Keratinocyte (primary cell): ENCODE data around the gene RIGI. TPM values are rescaled to one million over a fixed set of nuclear protein-coding genes. Genes with fewer than 3 reads are reported as not detected.
"Not testable (repeated sequence)": the region's sequence is repeated elsewhere in the genome, so short reads cannot be mapped to it uniquely, and the experiment has no call there.

ENCODE experiments used
- DNase-seq: peaks from one replicate; pipeline ENCODE4 v3.0.0-alpha.2; 2011; ENCODE audit warnings: low read depth, missing footprints, low spot score
- FAIRE-seq: peaks from 2 replicates; lab custom pipeline; 2011; peaks lifted over from hg19 to GRCh38; lab: Jason Lieb, UNC
- H2AFZ ChIP-seq: 2 replicates; pipeline ENCODE4 v1.6.0; 2012; ENCODE audit warnings: low read length, control low read depth, inconsistent platforms; ENCODE audit not compliant: control insufficient read depth
- H3K27ac ChIP-seq: 2 replicates; pipeline ENCODE4 v1.5.1; 2011; ENCODE audit warnings: low read length; ENCODE audit not compliant: control insufficient read depth, insufficient read depth
- H3K27me3 ChIP-seq: 3 replicates; pipeline ENCODE4 v1.6.0; 2011; ENCODE audit warnings: low read length; ENCODE audit not compliant: control insufficient read depth, insufficient read depth; ENCODE audit errors: extremely low read depth
- H3K36me3 ChIP-seq, 2 experiments: 2 replicates in 1 of 2; 3 replicates in 1 of 2; pipeline ENCODE4 v1.5.1; 2011; ENCODE audit warnings: low read length in 2 of 2, mild to moderate bottlenecking in 1 of 2; ENCODE audit not compliant: control insufficient read depth in 2 of 2, insufficient read depth in 2 of 2; ENCODE audit errors: extremely low read depth in 1 of 2
- H3K4me1 ChIP-seq: 3 replicates; pipeline ENCODE4 v1.5.1; 2011; ENCODE audit warnings: low read length; ENCODE audit not compliant: control insufficient read depth, insufficient read depth; ENCODE audit errors: extremely low read depth
- H3K4me2 ChIP-seq: 3 replicates; pipeline ENCODE4 v1.6.0; 2011; ENCODE audit warnings: low read depth, low read length; ENCODE audit not compliant: control insufficient read depth, insufficient read depth; ENCODE audit errors: extremely low read depth
- H3K4me3 ChIP-seq, 3 experiments: fragments of 200-600 bp in 1 of 3; sonication (generic) in 1 of 3; 2 replicates in 2 of 3; 3 replicates in 1 of 3; pipeline ENCODE4 v1.5.1; 2011 to 2016; ENCODE audit warnings: low read length in 3 of 3, mild to moderate bottlenecking in 3 of 3, control low read depth in 2 of 3, inconsistent platforms in 1 of 3, low read depth in 1 of 3, mixed read lengths in 1 of 3, mixed run types in 1 of 3, moderate library complexity in 1 of 3; ENCODE audit not compliant: control insufficient read depth in 2 of 3, insufficient read depth in 2 of 3; ENCODE audit errors: extremely low read depth in 1 of 3
- H3K79me2 ChIP-seq: 2 replicates; pipeline ENCODE4 v1.6.0; 2012; ENCODE audit warnings: low read length; ENCODE audit not compliant: control insufficient read depth, insufficient read depth
- H3K9ac ChIP-seq: 3 replicates; pipeline ENCODE4 v1.6.0; 2011; ENCODE audit warnings: low read length; ENCODE audit not compliant: control insufficient read depth, insufficient read depth; ENCODE audit errors: extremely low read depth
- H3K9me1 ChIP-seq: 3 replicates; pipeline ENCODE4 v1.6.0; 2011; ENCODE audit warnings: low read length; ENCODE audit not compliant: control insufficient read depth, insufficient read depth; ENCODE audit errors: extremely low read depth
- H3K9me3 ChIP-seq: 2 replicates; pipeline ENCODE4 v1.5.1; 2012; ENCODE audit warnings: low read depth, low read length; ENCODE audit not compliant: control insufficient read depth
- H4K20me1 ChIP-seq: 3 replicates; pipeline ENCODE4 v1.6.0; 2011; ENCODE audit warnings: low read length; ENCODE audit not compliant: control insufficient read depth, insufficient read depth; ENCODE audit errors: extremely low read depth
- CTCF ChIP-seq, 3 experiments: IDR thresholded peaks in 1 of 3; conservative IDR thresholded peaks in 1 of 3; optimal IDR thresholded peaks in 1 of 3; 2 replicates in 2 of 3; 3 replicates in 1 of 3; pipeline versions ENCODE3 to v1.5.1; 2011; ENCODE audit warnings: low read length in 3 of 3, mild to moderate bottlenecking in 3 of 3, moderate library complexity in 2 of 3, control low read depth in 1 of 3, inconsistent platforms in 1 of 3; ENCODE audit not compliant: insufficient read depth in 2 of 3; ENCODE audit errors: extremely low read depth in 1 of 3
- EZH2 ChIP-seq: IDR thresholded peaks from one replicate; pipeline ENCODE4 v1.6.1; 2012; ENCODE audit warnings: inconsistent platforms, mild to moderate bottlenecking, low read length, moderate library complexity
- dilution Hi-C: fragments of 300-500 bp; cut with MboI; formaldehyde crosslinking; loops from one replicate; pipeline ENCODE4 v1.7.0; 2020; ENCODE audit warnings: low sequenced_read_pairs; ENCODE audit not compliant: extremely low pct_ligation_motif_present
- polyA plus RNA-seq, 5 experiments: library from polyadenylated mRNA; depleted of rRNA in 3 of 5; stranded (reverse) in 3 of 5; stranded (forward) in 1 of 5; unstranded in 1 of 5; fragments of >200 nt; gene quantifications; 1 replicate in 1 of 5; 2 replicates in 3 of 5; 3 replicates in 1 of 5; pipeline versions ENCODE4 v1.2.1 to v1.2.3, GENCODE V29; 2011 to 2012; ENCODE audit warnings: missing spikeins in 2 of 5, low read depth in 1 of 5, low replicate concordance in 1 of 5

RIGI gene
- polyA plus RNA-seq, 1 donor (not counting 4 experiments of a cell fraction or from before 2014, with no cell fraction given) = 31.4 TPM

- H4K20me1 ChIP-seq = peaks cover 3% of the 10 kb centered on the region
- peak overlapping the region; percentile 64 to 97 (median 77) for H3K4me3 ChIP-seq
- H3K4me1 ChIP-seq = peaks cover 12% of the 10 kb centered on the region
- H3K9me1 ChIP-seq = no peaks in the 10 kb centered on the region
- dilution Hi-C loops = loop anchor here (25.0 kb wide), 1 partner anchor 113 kb away; no protein-coding TSS in a partner anchor
- peaks cover 0 to 2% of the 10 kb centered on the region in 2 experiments for H3K36me3 ChIP-seq
- peak overlapping the region; percentile 91 for H3K9ac ChIP-seq
- DNase-seq = no peak
- H3K27ac ChIP-seq = peak overlapping the region; percentile 91
- FAIRE-seq = no peak
- no peaks in the 10 kb centered on the region for H3K27me3 ChIP-seq
- H2AFZ ChIP-seq = no peak overlapping the region
- H3K4me2 ChIP-seq = peak overlapping the region; percentile 94
- H3K79me2 ChIP-seq = peaks cover 68% of the 10 kb centered on the region
- TF ChIP-seq EZH2 (no peak), CTCF (optimal IDR thresholded peaks at IDR 0.05 in 1 of 3, IDR thresholded peaks at IDR 0.05 in 1 of 3, conservative IDR thresholded peaks at IDR 0.05 in 1 of 3; ENCODE audit: extremely low read depth in 1 of 3, insufficient read depth in 2 of 3, low read length in 3 of 3) (peak in 1 of 3 experiments; percentile 18)
- H3K9me3 ChIP-seq = no peaks in the 10 kb centered on the region
Measured at GRCh38 chr9:32550150-32550561, 24.2 kb upstream of the RIGI start.

- H3K36me3 ChIP-seq, dilution Hi-C loops, H3K4me1 ChIP-seq, H4K20me1 ChIP-seq, H3K27ac ChIP-seq, H3K9ac ChIP-seq, H3K9me1 ChIP-seq, H3K9me3 ChIP-seq, H2AFZ ChIP-seq, H3K27me3 ChIP-seq, H3K4me3 ChIP-seq, DNase-seq, FAIRE-seq, H3K4me2 ChIP-seq: not testable (repeated sequence)
- H3K79me2 ChIP-seq = peaks cover 81% of the 10 kb centered on the region
Measured at GRCh38 chr9:32548213-32548612, 22.2 kb upstream of the RIGI start.

- H3K4me3 ChIP-seq = no peak overlapping the region
- peaks cover 3% of the 10 kb centered on the region for H4K20me1 ChIP-seq
- peaks cover 74% of the 10 kb centered on the region for H3K79me2 ChIP-seq
- no peak overlapping the region for H3K27ac ChIP-seq
- DNase-seq = no peak
- FAIRE-seq = no peak
- H3K9me3 ChIP-seq = no peaks in the 10 kb centered on the region
- TF ChIP-seq CTCF (optimal IDR thresholded peaks at IDR 0.05 in 1 of 3, IDR thresholded peaks at IDR 0.05 in 1 of 3, conservative IDR thresholded peaks at IDR 0.05 in 1 of 3; ENCODE audit: extremely low read depth in 1 of 3, insufficient read depth in 2 of 3, low read length in 3 of 3) (no peak), EZH2 (no peak)
- H3K9ac ChIP-seq = no peak overlapping the region
- peaks cover 10 to 18% of the 10 kb centered on the region in 2 experiments for H3K36me3 ChIP-seq
- peaks cover 6% of the 10 kb centered on the region for H3K4me1 ChIP-seq
- dilution Hi-C loops = no loop called here
- no peak overlapping the region for H3K4me2 ChIP-seq
- H3K27me3 ChIP-seq = no peaks in the 10 kb centered on the region
- no peak overlapping the region for H2AFZ ChIP-seq
- no peaks in the 10 kb centered on the region for H3K9me1 ChIP-seq
Measured at GRCh38 chr9:32545884-32546283, 19.9 kb upstream of the RIGI start.
